ENCODE results near the gene GATA2. TPM values are rescaled to one million over a fixed set of nuclear protein-coding genes. Genes with fewer than 3 reads are reported as not detected.

The GATA2 gene
- total RNA-seq, 3 donors from 2014 or later: 6.0 to 14.4 (median 6.6) TPM

GRCh38 chr3:128448491-128448890 lies 44.5 kb downstream of the GATA2 start:
- Histone ChIP-seq H3K27me3 (no peaks in the 10 kb centered on the region), H3K4me3 (no peak overlapping the region), H3K4me1 (no peaks in the 10 kb centered on the region), H3K9me3 (no peaks in the 10 kb centered on the region), H3K27ac (no peak overlapping the region), H3K36me3 (no peaks in the 10 kb centered on the region)
- DNase-seq (ENCODE audit: low spot score in 2 of 2): no peak
- no peak for TF ChIP-seq POLR2A (IDR thresholded peaks at IDR 0.05)
- TF ChIP-seq POLR2AphosphoS5 (IDR thresholded peaks at IDR 0.05): no peak
- intact Hi-C loops (cut with DNase I; ENCODE audit: low total_unique reads): no loop called here

- Histone ChIP-seq H3K27ac (no peak overlapping the region), H3K9me3 (no peaks in the 10 kb centered on the region), H3K4me3 (no peak overlapping the region), H3K4me1 (no peaks in the 10 kb centered on the region), H3K27me3 (no peaks in the 10 kb centered on the region), H3K36me3 (no peaks in the 10 kb centered on the region)
- TF ChIP-seq POLR2A (IDR thresholded peaks at IDR 0.05) (no peak), CTCF (IDR thresholded peaks at IDR 0.05) (no peak), POLR2AphosphoS5 (IDR thresholded peaks at IDR 0.05) (no peak)
- DNase-seq (ENCODE audit: low spot score in 2 of 2): no peak
- intact Hi-C loops (cut with DNase I; ENCODE audit: low total_unique reads): no loop called here
Observed at GRCh38 chr3:128447561-128448013, 45.4 kb downstream of the GATA2 start.

GRCh38 chr3:128446821-128447220 lies 46.2 kb downstream of the GATA2 start:
- no peak overlapping the region for H3K27ac ChIP-seq
- no peaks in the 10 kb centered on the region for H3K4me1 ChIP-seq
- no peaks in the 10 kb centered on the region for H3K9me3 ChIP-seq
- H3K4me3 ChIP-seq: no peak overlapping the region
- no peak for DNase-seq (ENCODE audit: low spot score in 2 of 2)
- intact Hi-C loops (cut with DNase I; ENCODE audit: low total_unique reads): no loop called here
- TF ChIP-seq POLR2A (IDR thresholded peaks at IDR 0.05): no peak
- TF ChIP-seq POLR2AphosphoS5 (IDR thresholded peaks at IDR 0.05): no peak
- no peak for TF ChIP-seq CTCF (IDR thresholded peaks at IDR 0.05)
- H3K36me3 ChIP-seq: no peaks in the 10 kb centered on the region
- no peaks in the 10 kb centered on the region for H3K27me3 ChIP-seq

- TF ChIP-seq CTCF (IDR thresholded peaks at IDR 0.05) (no peak), POLR2AphosphoS5 (IDR thresholded peaks at IDR 0.05) (no peak), POLR2A (IDR thresholded peaks at IDR 0.05) (no peak)
- intact Hi-C loops (cut with DNase I; ENCODE audit: low total_unique reads): loop anchor here (1.0 kb wide), 1 partner anchor 22 kb away; no protein-coding TSS in a partner anchor
- no peaks in the 10 kb centered on the region for H3K4me1 ChIP-seq
- no peak overlapping the region for H3K27ac ChIP-seq
- H3K9me3 ChIP-seq: no peaks in the 10 kb centered on the region
- DNase-seq (ENCODE audit: low spot score in 2 of 2): no peak
- H3K4me3 ChIP-seq: no peak overlapping the region
- no peaks in the 10 kb centered on the region for H3K36me3 ChIP-seq
- no peaks in the 10 kb centered on the region for H3K27me3 ChIP-seq
Observed at GRCh38 chr3:128445357-128445756, 47.6 kb downstream of the GATA2 start.

GRCh38 chr3:128443771-128444170 lies 49.2 kb downstream of the GATA2 start:
- H3K9me3 ChIP-seq: no peaks in the 10 kb centered on the region
- DNase-seq (ENCODE audit: low spot score in 2 of 2): no peak
- no peak overlapping the region for H3K4me3 ChIP-seq
- no peak overlapping the region for H3K27ac ChIP-seq
- TF ChIP-seq CTCF (IDR thresholded peaks at IDR 0.05) (no peak), POLR2AphosphoS5 (IDR thresholded peaks at IDR 0.05) (no peak), POLR2A (IDR thresholded peaks at IDR 0.05) (no peak)
- H3K4me1 ChIP-seq: no peaks in the 10 kb centered on the region
- no peaks in the 10 kb centered on the region for H3K27me3 ChIP-seq
- intact Hi-C loops (cut with DNase I; ENCODE audit: low total_unique reads): no loop called here
- no peaks in the 10 kb centered on the region for H3K36me3 ChIP-seq

GRCh38 chr3:128442949-128443348 lies 50.1 kb downstream of the GATA2 start:
- TF ChIP-seq POLR2A (IDR thresholded peaks at IDR 0.05) (no peak), CTCF (IDR thresholded peaks at IDR 0.05) (no peak), POLR2AphosphoS5 (IDR thresholded peaks at IDR 0.05) (no peak)
- H3K4me1 ChIP-seq: no peaks in the 10 kb centered on the region
- intact Hi-C loops (cut with DNase I; ENCODE audit: low total_unique reads): no loop called here

More at GRCh38 chr3:128442949-128443348, 50.1 kb downstream of the GATA2 start:
- no peaks in the 10 kb centered on the region for H3K36me3 ChIP-seq
- no peak overlapping the region for H3K27ac ChIP-seq
- no peaks in the 10 kb centered on the region for H3K9me3 ChIP-seq
- DNase-seq (ENCODE audit: low spot score in 2 of 2): no peak
- H3K4me3 ChIP-seq: no peak overlapping the region
- no peaks in the 10 kb centered on the region for H3K27me3 ChIP-seq
